ENCODE data around the gene CERK. TPM values are rescaled to one million over a fixed set of nuclear protein-coding genes. Genes with fewer than 3 reads are reported as not detected.

CERK gene
- total RNA-seq, 2 donors from 2014 or later: 44.8 to 48.0 TPM

GRCh38 chr22:46686221-46687047, 51.6 kb downstream of the CERK start:
- DNase-seq (ENCODE audit: low spot score in 2 of 2): no peak
- no peak for ATAC-seq
- H3K27ac Mint-ChIP-seq: peak overlapping the region; percentile 51 to 87
- no peaks in the 10 kb centered on the region for H3K9me3 Mint-ChIP-seq
- H3K36me3 Mint-ChIP-seq: peaks cover 2 to 5% of the 10 kb centered on the region in 2 donors

- Mint-ChIP-seq H3K9me3 (no peaks in the 10 kb centered on the region), H3K36me3 (peaks cover 0 to 5% of the 10 kb centered on the region in 2 donors), H3K27ac (no peak overlapping the region)
- DNase-seq (ENCODE audit: low spot score in 2 of 2) (no peak), ATAC-seq (no peak)
Measured at GRCh38 chr22:46684706-46685105, 53.3 kb downstream of the CERK start.

GRCh38 chr22:46682011-46682731, 55.9 kb downstream of the CERK start:
- DNase-seq (ENCODE audit: low spot score in 2 of 2): no peak
- peak overlapping the region in 1 of 2 donors; percentile 59 for H3K27ac Mint-ChIP-seq
- H3K36me3 Mint-ChIP-seq: peaks cover 0 to 5% of the 10 kb centered on the region in 2 donors
- ATAC-seq: no peak
- H3K9me3 Mint-ChIP-seq: no peaks in the 10 kb centered on the region

- Mint-ChIP-seq H3K27ac (peak overlapping the region in 1 of 2 donors; percentile 59), H3K36me3 (peaks cover 0 to under 1% of the 10 kb centered on the region in 2 donors), H3K9me3 (no peaks in the 10 kb centered on the region)
- peak in 1 of 2 donors; percentile 30 for DNase-seq (ENCODE audit: low spot score in 2 of 2)
- ATAC-seq: peak; percentile 37 to 39
Measured at GRCh38 chr22:46681010-46681409, 57.0 kb downstream of the CERK start.

- ATAC-seq (no peak), DNase-seq (ENCODE audit: low spot score in 2 of 2) (no peak)
- no peaks in the 10 kb centered on the region for H3K9me3 Mint-ChIP-seq
- H3K27ac Mint-ChIP-seq: no peak overlapping the region
- H3K36me3 Mint-ChIP-seq: peaks cover 0 to 5% of the 10 kb centered on the region in 2 donors
Measured at GRCh38 chr22:46679706-46680269, 58.3 kb downstream of the CERK start.

- ATAC-seq (no peak), DNase-seq (ENCODE audit: low spot score in 2 of 2) (no peak)
- no peaks in the 10 kb centered on the region for H3K9me3 Mint-ChIP-seq
- peak overlapping the region; percentile 50 to 72 for H3K27ac Mint-ChIP-seq
- peaks cover 0 to 5% of the 10 kb centered on the region in 2 donors for H3K36me3 Mint-ChIP-seq
Measured at GRCh38 chr22:46678785-46679700, 59.0 kb downstream of the CERK start.

GRCh38 chr22:46678003-46678657, 59.9 kb downstream of the CERK start:
- no peak for DNase-seq (ENCODE audit: low spot score in 2 of 2)
- Mint-ChIP-seq H3K27ac (peak overlapping the region; percentile 77 to 93), H3K36me3 (peaks cover 0 to 9% of the 10 kb centered on the region in 2 donors), H3K9me3 (no peaks in the 10 kb centered on the region)
- ATAC-seq: no peak

- H3K27ac Mint-ChIP-seq: peak overlapping the region; percentile 77 to 93
- H3K9me3 Mint-ChIP-seq: no peaks in the 10 kb centered on the region
- ATAC-seq: no peak
- no peak for DNase-seq (ENCODE audit: low spot score in 2 of 2)
- peaks cover 0 to 9% of the 10 kb centered on the region in 2 donors for H3K36me3 Mint-ChIP-seq
Measured at GRCh38 chr22:46677323-46678002, 60.6 kb downstream of the CERK start.

GRCh38 chr22:46676881-46677280, 61.2 kb downstream of the CERK start:
- no peak for ATAC-seq
- peaks cover 0 to 9% of the 10 kb centered on the region in 2 donors for H3K36me3 Mint-ChIP-seq
- peak overlapping the region; percentile 74 to 93 for H3K27ac Mint-ChIP-seq
- no peak for DNase-seq (ENCODE audit: low spot score in 2 of 2)
- H3K9me3 Mint-ChIP-seq: no peaks in the 10 kb centered on the region

GRCh38 chr22:46676479-46676878, 61.6 kb downstream of the CERK start:
- Mint-ChIP-seq H3K27ac (peak overlapping the region; percentile 74 to 93), H3K36me3 (peaks cover 0 to 9% of the 10 kb centered on the region in 2 donors), H3K9me3 (no peaks in the 10 kb centered on the region)
- ATAC-seq (no peak), DNase-seq (ENCODE audit: low spot score in 2 of 2) (no peak)

GRCh38 chr22:46675938-46676337, 62.1 kb downstream of the CERK start:
- DNase-seq (ENCODE audit: low spot score in 2 of 2): no peak
- H3K9me3 Mint-ChIP-seq: no peaks in the 10 kb centered on the region
- H3K36me3 Mint-ChIP-seq: peaks cover 0 to 9% of the 10 kb centered on the region in 2 donors
- ATAC-seq: no peak
- peak overlapping the region in 1 of 2 donors; percentile 93 for H3K27ac Mint-ChIP-seq

GRCh38 chr22:46675479-46675878, 62.6 kb downstream of the CERK start:
- DNase-seq (ENCODE audit: low spot score in 2 of 2) (no peak), ATAC-seq (no peak)
- Mint-ChIP-seq H3K27ac (peak overlapping the region; percentile 93 to 95), H3K36me3 (peaks cover 0 to 9% of the 10 kb centered on the region in 2 donors), H3K9me3 (no peaks in the 10 kb centered on the region)

- DNase-seq (ENCODE audit: low spot score in 2 of 2): no peak
- Mint-ChIP-seq H3K27ac (peak overlapping the region; percentile 93 to 95), H3K36me3 (peaks cover 0 to 9% of the 10 kb centered on the region in 2 donors), H3K9me3 (no peaks in the 10 kb centered on the region)
- ATAC-seq: peak in 1 of 2 donors; percentile 36
Measured at GRCh38 chr22:46674906-46675305, 63.1 kb downstream of the CERK start.

- peaks cover 0 to 9% of the 10 kb centered on the region in 2 donors for H3K36me3 Mint-ChIP-seq
- DNase-seq (ENCODE audit: low spot score in 2 of 2) (peak; percentile 81 to 97), ATAC-seq (peak; percentile 87 to 90)
- peak overlapping the region; percentile 93 to 95 for H3K27ac Mint-ChIP-seq
- no peaks in the 10 kb centered on the region for H3K9me3 Mint-ChIP-seq
Measured at GRCh38 chr22:46674367-46674781, 63.7 kb downstream of the CERK start.

- peak overlapping the region; percentile 93 to 95 for H3K27ac Mint-ChIP-seq
- H3K36me3 Mint-ChIP-seq: peaks cover 0 to 9% of the 10 kb centered on the region in 2 donors
- ATAC-seq (peak; percentile 20 to 40), DNase-seq (ENCODE audit: low spot score in 2 of 2) (no peak)
- H3K9me3 Mint-ChIP-seq: no peaks in the 10 kb centered on the region
Measured at GRCh38 chr22:46673662-46674236, 64.3 kb downstream of the CERK start.
